ENCODE data around the gene GFY.

Gene GFY

DNA sequence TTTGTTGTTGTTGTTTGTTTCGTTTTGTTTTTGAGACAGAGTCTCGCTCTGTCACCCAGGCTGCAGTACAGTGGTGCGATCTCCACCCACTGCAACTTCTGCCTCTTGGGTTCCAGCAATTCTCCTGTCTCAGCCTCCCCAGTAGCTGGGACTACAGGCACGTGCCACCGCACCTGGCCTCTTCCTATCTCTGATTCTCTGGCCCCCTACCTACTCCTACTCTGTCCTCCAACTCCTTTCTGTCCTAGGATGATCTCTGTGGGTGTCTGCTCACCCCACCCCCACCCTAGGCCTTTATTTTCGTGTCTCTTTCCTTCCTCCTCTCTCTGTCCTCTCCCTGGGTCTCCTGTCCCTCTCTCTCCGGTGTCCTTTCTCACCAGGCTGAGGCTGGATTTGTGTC, 25.2 kb downstream of the GFY start:
- Histone ChIP-seq H2AK5ac (ENCODE audit: low read length) (no peak overlapping the region), H3K27me3 (ENCODE audit: insufficient read depth, low read length) (no peaks in the 10 kb centered on the region), H3K79me2 (ENCODE audit: control insufficient read depth, insufficient read depth, low read length, poor library complexity) (peaks cover 9% of the 10 kb centered on the region), H2AFZ (ENCODE audit: insufficient read depth, low read length, poor library complexity) (no peak overlapping the region), H3K23ac (ENCODE audit: low read length) (no peak overlapping the region), H2BK5ac (ENCODE audit: low read depth, low read length, poor library complexity) (no peak overlapping the region), H3K4me3 (ENCODE audit: low read depth, low read length) (no peak overlapping the region), H4K12ac (ENCODE audit: low read depth, low read length) (peak overlapping the region; percentile 51), H3K79me1 (ENCODE audit: low read length) (peaks cover 11% of the 10 kb centered on the region), H3K36me3 (ENCODE audit: control insufficient read depth in 1 of 2, insufficient read depth in 2 of 2, low read length in 2 of 2) (peaks cover 27 to 29% of the 10 kb centered on the region in 2 experiments), H3K14ac (ENCODE audit: low read length) (no peak overlapping the region), H3K4me1 (ENCODE audit: control insufficient read depth in 1 of 2, insufficient read depth in 2 of 2, low read length in 2 of 2) (peaks cover 0 to 3% of the 10 kb centered on the region in 2 experiments), H3K9me3 (ENCODE audit: insufficient read depth, low read depth, low read length) (no peaks in the 10 kb centered on the region), H3K18ac (ENCODE audit: low read length) (no peak overlapping the region), H4K8ac (ENCODE audit: low read depth, low read length) (no peak overlapping the region), H2BK12ac (ENCODE audit: low read length) (no peak overlapping the region), H3K9ac (ENCODE audit: low read length) (no peak overlapping the region), H3K27ac (ENCODE audit: low read depth, low read length) (no peak overlapping the region), H4K91ac (ENCODE audit: low read depth, low read length) (no peak overlapping the region), H3K4me2 (ENCODE audit: low read length) (peak overlapping the region; percentile 38), H2BK120ac (ENCODE audit: insufficient read depth, low read length, poor library complexity) (no peak overlapping the region), H3K4ac (ENCODE audit: low read depth, low read length) (no peak overlapping the region)
- WGBS (ENCODE audit: extremely low coverage, insufficient coverage, insufficient read length): no CpG with 5 or more reads among the region's 7 CpGs
- no peak for DNase-seq

DNA sequence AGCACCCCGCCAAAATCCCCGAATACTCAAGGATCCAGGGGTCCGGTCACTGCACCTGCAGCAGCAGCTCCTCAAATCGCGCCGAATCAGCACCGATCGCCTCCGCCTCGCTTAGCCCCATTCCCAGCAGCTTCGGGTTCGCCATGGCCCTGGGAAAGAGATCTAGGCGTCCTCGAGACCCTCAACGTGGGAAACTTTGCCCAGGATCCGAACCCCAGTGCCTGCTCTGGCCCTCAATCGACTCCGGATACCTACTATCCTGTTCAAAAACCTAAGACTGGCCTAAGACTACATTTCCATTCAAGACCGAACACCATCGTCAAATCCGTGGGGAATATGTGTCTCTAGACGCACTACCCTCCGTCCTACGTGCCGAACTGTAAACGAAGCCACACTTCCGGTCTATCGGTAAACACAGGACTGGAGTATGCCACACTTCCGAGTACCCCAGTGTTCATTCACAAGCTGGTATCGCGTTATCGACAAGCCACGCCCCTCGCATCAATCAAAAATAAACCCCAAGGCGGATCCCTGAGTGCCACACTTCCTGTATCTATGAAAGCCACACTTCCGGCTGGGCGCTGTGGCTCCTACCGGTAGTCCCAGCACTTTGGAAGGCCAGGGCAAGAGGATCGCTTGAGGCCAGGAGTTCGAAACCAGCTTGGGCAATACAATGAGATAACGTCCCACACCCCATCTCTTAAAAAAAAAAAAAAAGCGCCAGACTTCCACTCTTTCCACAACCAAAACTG, 26.4 kb downstream of the GFY start, which contains the start of gene PIH1D1:
PIH1D1 (minus strand) TSS at position 385 of the 752 bp plus-strand sequence; CDS start at position 145, 240 bp downstream.
- Histone ChIP-seq H3K9me3 (ENCODE audit: insufficient read depth, low read depth, low read length) (no peaks in the 10 kb centered on the region), H3K4me3 (ENCODE audit: low read depth, low read length) (peak within 1 kb of the TSS; percentile 85), H3K4ac (ENCODE audit: low read depth, low read length) (peak within 1 kb of the TSS; percentile 96), H2BK12ac (ENCODE audit: low read length) (no peak within 1 kb of the TSS), H2AFZ (ENCODE audit: insufficient read depth, low read length, poor library complexity) (peak within 1 kb of the TSS; percentile 83), H3K4me2 (ENCODE audit: low read length) (peak within 1 kb of the TSS; percentile 97), H3K79me1 (ENCODE audit: low read length) (peaks cover 11% of the 10 kb centered on the region), H4K8ac (ENCODE audit: low read depth, low read length) (peak within 1 kb of the TSS; percentile 94), H3K27ac (ENCODE audit: low read depth, low read length) (peak within 1 kb of the TSS; percentile 97), H2BK120ac (ENCODE audit: insufficient read depth, low read length, poor library complexity) (peak within 1 kb of the TSS; percentile 75), H3K36me3 (ENCODE audit: control insufficient read depth in 1 of 2, insufficient read depth in 2 of 2, low read length in 2 of 2) (peaks cover 24 to 27% of the 10 kb centered on the region in 2 experiments), H3K79me2 (ENCODE audit: control insufficient read depth, insufficient read depth, low read length, poor library complexity) (peaks cover 9% of the 10 kb centered on the region), H3K14ac (ENCODE audit: low read length) (peak within 1 kb of the TSS; percentile 85), H3K4me1 (ENCODE audit: control insufficient read depth in 1 of 2, insufficient read depth in 2 of 2, low read length in 2 of 2) (peaks cover 0 to 3% of the 10 kb centered on the region in 2 experiments), H3K18ac (ENCODE audit: low read length) (peak within 1 kb of the TSS; percentile 72), H4K91ac (ENCODE audit: low read depth, low read length) (peak within 1 kb of the TSS; percentile 82), H4K12ac (ENCODE audit: low read depth, low read length) (peak within 1 kb of the TSS; percentile 79), H2BK5ac (ENCODE audit: low read depth, low read length, poor library complexity) (peak within 1 kb of the TSS; percentile 23), H3K27me3 (ENCODE audit: insufficient read depth, low read length) (no peaks in the 10 kb centered on the region), H3K9ac (ENCODE audit: low read length) (peak within 1 kb of the TSS; percentile 85), H2AK5ac (ENCODE audit: low read length) (peak within 1 kb of the TSS; percentile 94), H3K23ac (ENCODE audit: low read length) (no peak within 1 kb of the TSS)
- no CpG with 5 or more reads among the region's 42 CpGs for WGBS (ENCODE audit: extremely low coverage, insufficient coverage, insufficient read length)
- peak; percentile 99 for DNase-seq

DNA sequence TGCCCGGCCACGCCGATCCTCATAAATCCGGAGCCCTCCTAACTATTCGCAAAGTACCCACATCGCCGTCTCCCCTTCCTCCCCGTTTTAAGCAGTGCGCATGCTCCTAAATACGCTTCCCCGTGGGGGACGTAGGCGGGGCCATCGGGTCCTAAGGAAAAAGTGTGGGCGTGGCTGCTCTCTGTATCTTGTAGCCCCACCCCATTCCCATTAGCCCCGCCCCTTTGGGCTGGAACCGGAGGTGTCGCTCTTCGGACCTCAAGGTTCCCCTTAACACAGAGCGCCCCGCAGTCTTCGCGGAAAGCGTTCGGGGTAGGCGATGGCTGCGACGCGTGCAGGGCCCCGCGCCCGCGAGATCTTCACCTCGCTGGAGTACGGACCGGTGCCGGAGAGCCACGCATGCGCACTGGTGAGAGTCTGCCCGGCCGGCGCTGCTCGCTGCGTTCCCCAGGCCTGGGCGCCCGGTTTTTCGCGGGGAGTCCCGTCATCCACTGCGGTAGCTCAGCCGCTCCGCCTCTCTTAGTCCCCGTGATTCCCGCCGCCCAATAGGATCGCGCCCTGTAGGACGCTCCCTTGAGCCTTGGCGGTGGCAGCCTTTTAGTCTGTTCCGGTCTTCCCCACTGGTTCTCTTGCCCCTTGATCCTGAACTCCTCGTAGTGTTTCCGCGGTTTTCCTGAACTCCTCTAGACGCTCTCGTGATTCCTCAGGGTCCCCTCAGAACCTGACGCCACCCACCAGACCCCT, 28.0 kb downstream of the GFY start, which contains the start of gene ALDH16A1:
ALDH16A1 (plus strand) TSS at position 213 of the 744 bp plus-strand sequence; CDS start at position 320, 107 bp downstream.
- Histone ChIP-seq H2BK120ac (ENCODE audit: insufficient read depth, low read length, poor library complexity) (peak within 1 kb of the TSS; percentile 73), H3K36me3 (ENCODE audit: control insufficient read depth in 1 of 2, insufficient read depth in 2 of 2, low read length in 2 of 2) (peaks cover 9 to 15% of the 10 kb centered on the region in 2 experiments)

DNA sequence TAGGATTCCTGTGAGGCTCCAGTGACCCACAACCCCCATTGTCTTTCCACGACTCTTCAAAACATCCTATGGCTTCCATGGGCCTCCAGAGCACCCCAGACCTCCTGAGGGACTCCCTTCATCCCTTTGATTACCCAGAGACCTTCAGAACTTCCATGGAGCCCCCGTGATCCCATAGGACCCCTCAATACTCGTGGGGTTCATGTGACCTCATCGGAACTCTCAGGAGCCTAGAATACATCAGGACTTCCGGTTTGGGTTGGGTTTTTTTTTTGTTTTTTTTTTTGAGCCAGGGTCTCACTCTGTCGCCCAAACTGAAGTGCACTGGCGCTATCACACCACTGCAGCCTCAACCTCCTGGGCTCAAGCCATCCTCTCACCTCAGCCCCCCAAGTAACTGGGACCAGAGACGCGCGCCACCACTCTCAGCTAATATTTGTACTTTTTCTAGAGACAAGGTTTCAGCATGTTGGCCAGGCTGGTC, 28.6 kb downstream of the GFY start:
- peak overlapping the region; percentile 73 for H3K9ac ChIP-seq (ENCODE audit: low read length)
- H3K14ac ChIP-seq (ENCODE audit: low read length): peak overlapping the region; percentile 85
- peak overlapping the region; percentile 78 for H2AK5ac ChIP-seq (ENCODE audit: low read length)
- no peaks in the 10 kb centered on the region for H3K9me3 ChIP-seq (ENCODE audit: insufficient read depth, low read depth, low read length)
- peak overlapping the region; percentile 39 for H2BK120ac ChIP-seq (ENCODE audit: insufficient read depth, low read length, poor library complexity)
- H4K8ac ChIP-seq (ENCODE audit: low read depth, low read length): peak overlapping the region; percentile 95
- peak overlapping the region; percentile 70 for H3K18ac ChIP-seq (ENCODE audit: low read length)
- peak overlapping the region; percentile 73 for H3K4me3 ChIP-seq (ENCODE audit: low read depth, low read length)
- no peak overlapping the region for H3K23ac ChIP-seq (ENCODE audit: low read length)
- peak overlapping the region; percentile 97 for H3K27ac ChIP-seq (ENCODE audit: low read depth, low read length)
- peak overlapping the region; percentile 97 for H4K91ac ChIP-seq (ENCODE audit: low read depth, low read length)
- H3K4me1 ChIP-seq (ENCODE audit: control insufficient read depth in 1 of 2, insufficient read depth in 2 of 2, low read length in 2 of 2): peaks cover 0 to 8% of the 10 kb centered on the region in 2 experiments
- peak overlapping the region; percentile 49 for H2BK5ac ChIP-seq (ENCODE audit: low read depth, low read length, poor library complexity)
- no peak overlapping the region for H2BK12ac ChIP-seq (ENCODE audit: low read length)
- H3K27me3 ChIP-seq (ENCODE audit: insufficient read depth, low read length): no peaks in the 10 kb centered on the region
- no peak for DNase-seq
- peak overlapping the region; percentile 90 for H3K4ac ChIP-seq (ENCODE audit: low read depth, low read length)
- H3K79me2 ChIP-seq (ENCODE audit: control insufficient read depth, insufficient read depth, low read length, poor library complexity): peaks cover 9% of the 10 kb centered on the region
- H2AFZ ChIP-seq (ENCODE audit: insufficient read depth, low read length, poor library complexity): peak overlapping the region; percentile 58
- H3K36me3 ChIP-seq (ENCODE audit: control insufficient read depth in 1 of 2, insufficient read depth in 2 of 2, low read length in 2 of 2): peaks cover 6 to 12% of the 10 kb centered on the region in 2 experiments
- H3K4me2 ChIP-seq (ENCODE audit: low read length): peak overlapping the region; percentile 60
- WGBS (ENCODE audit: extremely low coverage, insufficient coverage, insufficient read length): no CpG with 5 or more reads among the region's 10 CpGs
- H3K79me1 ChIP-seq (ENCODE audit: low read length): peaks cover 11% of the 10 kb centered on the region
- H4K12ac ChIP-seq (ENCODE audit: low read depth, low read length): peak overlapping the region; percentile 88

More for the DNA sequence above, 28.0 kb downstream of the GFY start, which contains the start of gene ALDH16A1:
- Histone ChIP-seq H3K23ac (ENCODE audit: low read length) (no peak within 1 kb of the TSS), H3K4me2 (ENCODE audit: low read length) (peak within 1 kb of the TSS; percentile 60), H3K9me3 (ENCODE audit: insufficient read depth, low read depth, low read length) (no peaks in the 10 kb centered on the region), H3K4ac (ENCODE audit: low read depth, low read length) (peak within 1 kb of the TSS; percentile 90), H3K18ac (ENCODE audit: low read length) (peak within 1 kb of the TSS; percentile 82), H3K79me2 (ENCODE audit: control insufficient read depth, insufficient read depth, low read length, poor library complexity) (peaks cover 9% of the 10 kb centered on the region), H4K91ac (ENCODE audit: low read depth, low read length) (peak within 1 kb of the TSS; percentile 97), H3K4me3 (ENCODE audit: low read depth, low read length) (peak within 1 kb of the TSS; percentile 85), H3K4me1 (ENCODE audit: control insufficient read depth in 1 of 2, insufficient read depth in 2 of 2, low read length in 2 of 2) (peaks cover 0 to 3% of the 10 kb centered on the region in 2 experiments), H2BK5ac (ENCODE audit: low read depth, low read length, poor library complexity) (peak within 1 kb of the TSS; percentile 81), H2AFZ (ENCODE audit: insufficient read depth, low read length, poor library complexity) (peak within 1 kb of the TSS; percentile 84), H3K79me1 (ENCODE audit: low read length) (peaks cover 11% of the 10 kb centered on the region), H3K27ac (ENCODE audit: low read depth, low read length) (peak within 1 kb of the TSS; percentile 97), H4K12ac (ENCODE audit: low read depth, low read length) (peak within 1 kb of the TSS; percentile 92), H2BK12ac (ENCODE audit: low read length) (no peak within 1 kb of the TSS), H4K8ac (ENCODE audit: low read depth, low read length) (peak within 1 kb of the TSS; percentile 95), H3K27me3 (ENCODE audit: insufficient read depth, low read length) (no peaks in the 10 kb centered on the region), H3K14ac (ENCODE audit: low read length) (peak within 1 kb of the TSS; percentile 95), H2AK5ac (ENCODE audit: low read length) (peak within 1 kb of the TSS; percentile 78), H3K9ac (ENCODE audit: low read length) (peak within 1 kb of the TSS; percentile 73)
- peak; percentile 99 for DNase-seq
- no CpG with 5 or more reads among the region's 66 CpGs for WGBS (ENCODE audit: extremely low coverage, insufficient coverage, insufficient read length)

All from trophoblast cell (in vitro differentiated cells and primary cell).